Neuronal stem cell (in vitro differentiated cells): ENCODE measurements around the gene FAM227B.

Experiments
- DNase-seq: peaks from one replicate; pipeline ENCODE4 v3.0.0-alpha.2; 2013; ENCODE audit warnings: low spot score
- H2AFZ ChIP-seq: one replicate; pipeline ENCODE4 v1.6.1; 2013; ENCODE audit warnings: mild to moderate bottlenecking, low read length, inconsistent platforms
- H2AK5ac ChIP-seq: 2 replicates; pipeline ENCODE4 v1.6.1; 2013; ENCODE audit warnings: low read depth, mild to moderate bottlenecking, inconsistent platforms, low read length, moderate library complexity, mixed read lengths
- H2BK120ac ChIP-seq: 2 replicates; pipeline ENCODE4 v1.6.1; 2013; ENCODE audit warnings: low read depth, mild to moderate bottlenecking, inconsistent platforms, low read length, moderate library complexity, mixed read lengths
- H2BK12ac ChIP-seq: one replicate; pipeline ENCODE4 v1.6.1; 2013; ENCODE audit warnings: low read length, inconsistent platforms
- H2BK15ac ChIP-seq: 2 replicates; pipeline ENCODE4 v1.6.1; 2013; ENCODE audit warnings: mild to moderate bottlenecking, low read length, inconsistent platforms, mixed read lengths
- H2BK5ac ChIP-seq: one replicate; pipeline ENCODE4 v1.6.1; 2013; ENCODE audit warnings: inconsistent platforms, mild to moderate bottlenecking, low read length, moderate library complexity
- H3K14ac ChIP-seq: one replicate; pipeline ENCODE4 v1.6.1; 2013; ENCODE audit warnings: low read length, inconsistent platforms
- H3K18ac ChIP-seq: 2 replicates; pipeline ENCODE4 v1.6.1; 2013; ENCODE audit warnings: low read length, inconsistent platforms
- H3K23ac ChIP-seq: 2 replicates; pipeline ENCODE4 v1.6.1; 2013; ENCODE audit warnings: low read depth, mild to moderate bottlenecking, mixed read lengths, low read length, inconsistent platforms; ENCODE audit not compliant: poor library complexity
- H3K27ac ChIP-seq: replicated peaks from 3 replicates; pipeline ENCODE4 v1.5.1; 2013; ENCODE audit warnings: low read length, inconsistent platforms
- H3K27me3 ChIP-seq, 3 experiments: 2 replicates each; pipeline ENCODE4 v1.6.1; 2013; ENCODE audit warnings: low read length in 3 of 3, mild to moderate bottlenecking in 2 of 3, inconsistent platforms in 1 of 3, low read depth in 1 of 3, mixed read lengths in 1 of 3, moderate library complexity in 1 of 3; ENCODE audit not compliant: control insufficient read depth in 3 of 3, insufficient read depth in 3 of 3
- H3K36me3 ChIP-seq, 2 donors: replicated peaks in 1 of 2; 2 replicates each; pipeline ENCODE4 v1.6.1; 2013; ENCODE audit warnings: low read length in 2 of 2; ENCODE audit not compliant: control insufficient read depth in 2 of 2, insufficient read depth in 2 of 2
- H3K4ac ChIP-seq: 2 replicates; pipeline ENCODE4 v1.6.1; 2013; ENCODE audit warnings: inconsistent platforms, mild to moderate bottlenecking, low read length, moderate library complexity
- H3K4me1 ChIP-seq, 2 donors: 1 replicate in 1 of 2; 2 replicates in 1 of 2; pipeline ENCODE4 v1.6.1; 2013; ENCODE audit warnings: low read length in 2 of 2, low read depth in 1 of 2; ENCODE audit not compliant: control insufficient read depth in 2 of 2, insufficient read depth in 1 of 2
- H3K4me2 ChIP-seq: one replicate; pipeline ENCODE4 v1.6.1; 2013; ENCODE audit warnings: mild to moderate bottlenecking, low read length, inconsistent platforms; ENCODE audit not compliant: insufficient read depth, poor library complexity, severe bottlenecking
- H3K4me3 ChIP-seq, 2 donors: 2 replicates each; pipeline ENCODE4 v1.5.1; 2013; ENCODE audit warnings: low read length in 2 of 2, mild to moderate bottlenecking in 2 of 2, inconsistent platforms in 1 of 2, moderate library complexity in 1 of 2
- H3K79me1 ChIP-seq: one replicate; pipeline ENCODE4 v1.6.1; 2013; ENCODE audit warnings: low read depth, mild to moderate bottlenecking, inconsistent platforms, low read length, moderate library complexity
- H3K9ac ChIP-seq: one replicate; pipeline ENCODE4 v1.6.1; 2013; ENCODE audit warnings: mild to moderate bottlenecking, low read depth, low read length, inconsistent platforms; ENCODE audit not compliant: poor library complexity
- H3K9me3 ChIP-seq, 2 donors: replicated peaks in 1 of 2; 2 replicates each; pipeline versions ENCODE3 to v1.6.1; 2013; ENCODE audit warnings: low read length in 2 of 2, mild to moderate bottlenecking in 2 of 2, inconsistent platforms in 1 of 2, low read depth in 1 of 2, mixed read lengths in 1 of 2, moderate library complexity in 1 of 2; ENCODE audit not compliant: control insufficient read depth in 2 of 2, insufficient read depth in 1 of 2
- H4K8ac ChIP-seq: one replicate; pipeline ENCODE4 v1.6.1; 2013; ENCODE audit warnings: low read depth, mild to moderate bottlenecking, inconsistent platforms, low read length, moderate library complexity
- H4K91ac ChIP-seq: one replicate; pipeline ENCODE4 v1.6.1; 2013; ENCODE audit warnings: low read length, low read depth, mild to moderate bottlenecking, inconsistent platforms; ENCODE audit not compliant: poor library complexity
- WGBS, 2 donors: extraction: QIAGEN DNeasy Blood & Tissue Kit; methylation state at CpG; one replicate each; pipeline ENCODE4 v1.1.7; 2013; ENCODE audit warnings: missing lambda C conversion rate in 2 of 2, mixed read lengths in 1 of 2; ENCODE audit not compliant: insufficient read length in 2 of 2, insufficient replicate concordance in 1 of 2; ENCODE audit errors: extremely low coverage in 2 of 2; 5-methylcytosine and 5-hydroxymethylcytosine counted together

FAM227B gene

GRCh38 chr15:49282366-49282765 is 338.3 kb downstream of the FAM227B start:
- Histone ChIP-seq H3K4me3 (no peak overlapping the region), H3K27ac (no peak overlapping the region), H3K79me1 (no peaks in the 10 kb centered on the region), H2BK120ac (no peak overlapping the region), H3K36me3 (peaks cover 1 to 7% of the 10 kb centered on the region in 2 donors), H2BK5ac (no peak overlapping the region), H2AFZ (no peak overlapping the region), H4K91ac (no peak overlapping the region), H3K14ac (no peak overlapping the region), H4K8ac (no peak overlapping the region), H2BK15ac (no peak overlapping the region), H3K9me3 (no peaks in the 10 kb centered on the region), H2AK5ac (no peak overlapping the region), H3K9ac (no peak overlapping the region), H3K23ac (no peak overlapping the region), H3K4ac (no peak overlapping the region), H3K4me1 (no peaks in the 10 kb centered on the region), H3K27me3 (no peaks in the 10 kb centered on the region), H3K18ac (no peak overlapping the region), H2BK12ac (no peak overlapping the region), H3K4me2 (no peak overlapping the region)
- WGBS, 2 donors = no CpG with 5 or more reads among the region's 1 CpG
- DNase-seq = no peak

GRCh38 chr15:49279521-49280456 is 340.8 kb downstream of the FAM227B start:
- 100% methylated on average over 1 of the region's 4 CpGs; no CpG with 5 or more reads in 1 of the 2 donors for WGBS, 2 donors
- no peak for DNase-seq
- no peak overlapping the region for H3K18ac ChIP-seq

GRCh38 chr15:49278751-49279150 is 341.9 kb downstream of the FAM227B start:
- no peaks in the 10 kb centered on the region for H3K9me3 ChIP-seq
- no peak overlapping the region for H3K9ac ChIP-seq
- WGBS, 2 donors = no CpG with 5 or more reads among the region's 5 CpGs
- H2BK5ac ChIP-seq = no peak overlapping the region
- no peaks in the 10 kb centered on the region for H3K27me3 ChIP-seq
- H4K8ac ChIP-seq = no peak overlapping the region
- H3K4me2 ChIP-seq = no peak overlapping the region
- peaks cover 0 to 1% of the 10 kb centered on the region in 2 donors for H3K4me1 ChIP-seq
- H3K4ac ChIP-seq = no peak overlapping the region
- no peak overlapping the region for H3K27ac ChIP-seq
- no peak overlapping the region for H3K4me3 ChIP-seq
- no peak overlapping the region for H2BK120ac ChIP-seq
- H3K14ac ChIP-seq = no peak overlapping the region
- no peak for DNase-seq
- H2AFZ ChIP-seq = no peak overlapping the region
- H2AK5ac ChIP-seq = no peak overlapping the region
- no peaks in the 10 kb centered on the region for H3K36me3 ChIP-seq
- no peaks in the 10 kb centered on the region for H3K79me1 ChIP-seq
- no peak overlapping the region for H3K23ac ChIP-seq
- H3K18ac ChIP-seq = no peak overlapping the region
- H2BK15ac ChIP-seq = no peak overlapping the region
- no peak overlapping the region for H4K91ac ChIP-seq
- no peak overlapping the region for H2BK12ac ChIP-seq

More at GRCh38 chr15:49279521-49280456, 340.8 kb downstream of the FAM227B start:
- no peaks in the 10 kb centered on the region for H3K9me3 ChIP-seq
- no peak overlapping the region for H4K91ac ChIP-seq
- H3K23ac ChIP-seq = no peak overlapping the region
- no peak overlapping the region for H2AK5ac ChIP-seq
- H3K9ac ChIP-seq = no peak overlapping the region
- H4K8ac ChIP-seq = no peak overlapping the region
- no peaks in the 10 kb centered on the region for H3K79me1 ChIP-seq
- H3K4ac ChIP-seq = no peak overlapping the region
- H2AFZ ChIP-seq = no peak overlapping the region
- H3K4me2 ChIP-seq = no peak overlapping the region
- no peak overlapping the region for H2BK5ac ChIP-seq
- no peak overlapping the region for H3K27ac ChIP-seq
- H3K4me3 ChIP-seq = no peak overlapping the region
- no peaks in the 10 kb centered on the region for H3K4me1 ChIP-seq
- no peak overlapping the region for H2BK12ac ChIP-seq
- H3K14ac ChIP-seq = no peak overlapping the region
- H3K36me3 ChIP-seq = peaks cover 0 to 7% of the 10 kb centered on the region in 2 donors
- H2BK120ac ChIP-seq = no peak overlapping the region
- no peaks in the 10 kb centered on the region for H3K27me3 ChIP-seq
- no peak overlapping the region for H2BK15ac ChIP-seq
